Heart right ventricle (tissue), 16 donors: ENCODE results near the gene LRRC72. TPM values are rescaled to one million over a fixed set of nuclear protein-coding genes. Genes with fewer than 3 reads are reported as not detected.
"Not testable (repeated sequence)": the region's sequence is repeated elsewhere in the genome, so short reads cannot be mapped to it uniquely, and the experiment has no call there.

Experiments
- ATAC-seq, 8 donors: fragments of 200-7000 bp; cut with Tn5 transposase; one replicate each; pipeline ENCODE4 v1.9.1; 2020; ENCODE audit warnings: mild to moderate bottlenecking in 8 of 8, moderate library complexity in 8 of 8, moderate number of reproducible peaks in 1 of 8
- DNase-seq, 2 donors: peaks; one replicate each; pipeline ENCODE4 v3.0.0-alpha.2; 2020
- H3K27ac ChIP-seq, 10 donors: fragments of 200-600 bp; sonication (generic) in 2 of 10; one replicate each; pipeline versions ENCODE4 v1.5.0 to v1.8.0; 2020 to 2022; ENCODE audit warnings: mild to moderate bottlenecking in 3 of 10
- H3K27me3 ChIP-seq, 7 donors: fragments of 200-600 bp; one replicate each; pipeline ENCODE4 v1.8.0; 2021 to 2022; ENCODE audit warnings: mild to moderate bottlenecking in 2 of 7
- H3K36me3 ChIP-seq, 9 donors: fragments of 200-600 bp; sonication (generic) in 1 of 9; one replicate each; pipeline versions ENCODE4 v1.5.0 to v1.8.0; 2020 to 2022; ENCODE audit warnings: mild to moderate bottlenecking in 2 of 9
- H3K4me1 ChIP-seq, 9 donors: fragments of 200-600 bp; sonication (generic) in 1 of 9; one replicate each; pipeline versions ENCODE4 v1.5.0 to v1.8.0; 2020 to 2022; ENCODE audit warnings: mild to moderate bottlenecking in 4 of 9
- H3K4me3 ChIP-seq, 10 donors: fragments of 200-600 bp; sonication (generic) in 2 of 10; one replicate each; pipeline versions ENCODE4 v1.5.0 to v1.8.0; 2020 to 2022; ENCODE audit warnings: mild to moderate bottlenecking in 7 of 10, moderate library complexity in 2 of 10
- H3K9me3 ChIP-seq, 11 donors: fragments of 200-600 bp in 10 of 11; sonication (generic) in 2 of 11; one replicate each; pipeline versions ENCODE4 v1.5.0 to v1.8.0; 2013 to 2022; ENCODE audit warnings: mild to moderate bottlenecking in 2 of 11, control low read depth in 1 of 11, moderate library complexity in 1 of 11
- WGBS, 2 donors: extraction: QIAGEN DNeasy Blood & Tissue Kit; methylation state at CpG; one replicate each; pipeline ENCODE4 v1.1.7; 2013; ENCODE audit warnings: inconsistent platforms in 1 of 2; 5-methylcytosine and 5-hydroxymethylcytosine counted together
- intact Hi-C, 10 donors: fragments of 100-400 bp; cut with DNase I; formaldehyde crosslinking; loops; one replicate each; pipeline versions ENCODE4 v1.11.1 to v1.14.2; 2022
- polyA plus RNA-seq, 2 donors: library from polyadenylated mRNA; stranded (reverse); fragments of 200-250 nt; gene quantifications; one replicate each; pipeline ENCODE4 v1.2.3, GENCODE V29; 2013
- total RNA-seq, 10 donors: library from RNA; stranded (reverse); fragmentation: NEBNext Ultra II Directional in 3 of 10; extraction: Animal tissue kit (Norgen Biotek cat#: 25700) in 3 of 10; gene quantifications; one replicate each; pipeline versions ENCODE4 v1.2.1 to v1.2.4, GENCODE V29; 2021 to 2023
- TF ChIP-seq, protein P1 (sequence below), 9 donors: fragments of 200-600 bp; sonication (generic) in 2 of 9; IDR thresholded peaks; one replicate each; pipeline versions ENCODE4 v1.5.0 to v1.8.0; 2021 to 2022; ENCODE audit warnings: antibody characterized with exemption in 9 of 9, mild to moderate bottlenecking in 5 of 9, moderate library complexity in 1 of 9
- donor health status: Arrhythmogenic right ventricular cardiomyopathy.
- donor health status: ischemic (EF 13 %, LVEDD 7.1; RV severe dilation, severe dysfunction).
- donor health status: healthy with polysubstance abuse.
- donor health status: DM: no; HTN: yes; CAD: no.
- donor health status: DM: no; HTN: no; CAD: no.
- donor health status: ischemic (EF 25% LVEDD 6.9; RV normal size, moderate dysfunction).
- donor health status: ischemic (EF 25% LVEDD 5.7; RV mildly dilated, moderate dysfunction).
- donor health status: healthy.
- donor health status: DM: yes; HTN: yes; CAD: no.
- donor health status: Ischemic cardiomyopathy.
- donor health status: ischemic (EF 35%, LVEDD 5.7; RV mildly dilated, moderate dysfunction).
- donor health status: nonischemic (EF 11% LVEDD 7.7; RV severe dilation, severe dysfunction).
- donor health status: DM: yes; HTN: yes; CAD: no.
- donor health status: PGD.
- donor health status: ischemic (EF 29% LVEDD 5.4; RV normal size, mild dysfunction).
- donor health status: nonischemic (EF 23%, LVEDD 6.1; RV moderate dilation, normal function).

LRRC72 gene
- total and polyA plus RNA-seq, 12 donors = not detected

DNA sequence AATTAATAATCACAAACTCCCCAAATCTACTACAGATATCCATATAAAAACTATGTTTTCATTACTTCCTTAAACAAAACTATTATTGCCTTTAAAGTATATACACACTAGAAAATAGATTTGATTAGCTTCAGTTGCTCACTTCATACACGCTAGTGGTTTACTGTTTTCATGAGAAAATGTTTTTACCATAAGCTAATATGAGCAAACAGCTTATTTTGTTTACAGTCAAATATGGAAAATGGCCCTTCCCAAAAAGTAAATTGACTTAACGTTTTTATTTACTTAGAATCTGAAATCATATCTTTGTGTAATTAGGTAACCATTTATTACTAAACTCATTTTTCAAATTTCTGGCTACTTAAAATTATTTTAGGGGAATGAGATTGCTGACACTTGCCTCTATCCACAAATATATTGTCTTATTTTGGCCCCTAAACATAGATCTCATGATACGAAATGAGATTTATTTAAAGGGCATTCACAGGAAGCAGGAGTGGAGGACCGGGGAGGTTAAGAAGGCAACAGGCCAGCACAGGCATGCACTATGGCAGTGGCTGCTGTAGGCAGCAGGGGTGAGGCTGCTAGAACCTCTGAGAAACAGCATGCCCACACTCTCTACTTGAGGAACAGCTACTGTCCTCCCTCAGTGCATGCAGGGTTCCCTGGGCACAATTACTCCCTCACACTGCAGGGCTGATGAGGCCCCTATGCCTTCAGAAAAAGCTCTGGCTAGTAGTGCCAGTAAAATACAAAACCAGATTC lies 31.5 kb upstream of the LRRC72 start:
- intact Hi-C loops = no loop called here
- no peak overlapping the region for H3K4me3 ChIP-seq
- ATAC-seq (no peak), DNase-seq (no peak)
- 66 to 69% methylated on average over 4 of the region's 4 CpGs for WGBS, 2 donors
- no peaks in the 10 kb centered on the region for H3K9me3 ChIP-seq
- no peaks in the 10 kb centered on the region for H3K4me1 ChIP-seq
- no peaks in the 10 kb centered on the region for H3K36me3 ChIP-seq
- TF ChIP-seq, protein P1, sequence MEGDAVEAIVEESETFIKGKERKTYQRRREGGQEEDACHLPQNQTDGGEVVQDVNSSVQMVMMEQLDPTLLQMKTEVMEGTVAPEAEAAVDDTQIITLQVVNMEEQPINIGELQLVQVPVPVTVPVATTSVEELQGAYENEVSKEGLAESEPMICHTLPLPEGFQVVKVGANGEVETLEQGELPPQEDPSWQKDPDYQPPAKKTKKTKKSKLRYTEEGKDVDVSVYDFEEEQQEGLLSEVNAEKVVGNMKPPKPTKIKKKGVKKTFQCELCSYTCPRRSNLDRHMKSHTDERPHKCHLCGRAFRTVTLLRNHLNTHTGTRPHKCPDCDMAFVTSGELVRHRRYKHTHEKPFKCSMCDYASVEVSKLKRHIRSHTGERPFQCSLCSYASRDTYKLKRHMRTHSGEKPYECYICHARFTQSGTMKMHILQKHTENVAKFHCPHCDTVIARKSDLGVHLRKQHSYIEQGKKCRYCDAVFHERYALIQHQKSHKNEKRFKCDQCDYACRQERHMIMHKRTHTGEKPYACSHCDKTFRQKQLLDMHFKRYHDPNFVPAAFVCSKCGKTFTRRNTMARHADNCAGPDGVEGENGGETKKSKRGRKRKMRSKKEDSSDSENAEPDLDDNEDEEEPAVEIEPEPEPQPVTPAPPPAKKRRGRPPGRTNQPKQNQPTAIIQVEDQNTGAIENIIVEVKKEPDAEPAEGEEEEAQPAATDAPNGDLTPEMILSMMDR (IDR thresholded peaks at IDR 0.05) = no peak
- H3K27ac ChIP-seq = no peak overlapping the region
- no peaks in the 10 kb centered on the region for H3K27me3 ChIP-seq

DNA sequence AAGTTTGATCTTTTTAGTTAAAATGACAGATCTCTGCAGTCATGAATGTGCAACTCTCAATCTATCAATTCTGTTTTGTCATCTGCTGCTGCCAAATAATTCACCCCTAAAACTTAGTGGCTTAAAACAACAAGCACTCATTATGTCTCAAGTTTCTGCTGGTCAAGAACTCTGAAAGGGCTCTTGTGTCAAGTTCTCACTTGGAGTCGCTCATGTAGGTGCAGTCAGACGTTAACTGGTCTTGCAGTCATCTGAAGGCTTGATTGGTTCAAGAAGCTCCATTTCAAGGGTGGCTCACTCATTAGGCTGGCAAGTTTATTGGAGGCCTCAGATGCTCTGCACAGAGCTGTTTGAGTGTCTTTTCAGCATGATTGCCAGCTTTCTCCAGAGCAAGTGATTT lies 28.5 kb upstream of the LRRC72 start:
- Histone ChIP-seq H3K9me3 (no peaks in the 10 kb centered on the region), H3K4me1 (no peaks in the 10 kb centered on the region), H3K4me3 (no peak overlapping the region), H3K36me3 (no peaks in the 10 kb centered on the region), H3K27me3 (no peaks in the 10 kb centered on the region), H3K27ac (no peak overlapping the region)
- intact Hi-C loops = no loop called here
- 89 to 96% methylated on average over 2 of the region's 2 CpGs for WGBS, 2 donors
- DNase-seq = no peak
- TF ChIP-seq, protein P1 (IDR thresholded peaks at IDR 0.05) = no peak
- ATAC-seq = no peak

DNA sequence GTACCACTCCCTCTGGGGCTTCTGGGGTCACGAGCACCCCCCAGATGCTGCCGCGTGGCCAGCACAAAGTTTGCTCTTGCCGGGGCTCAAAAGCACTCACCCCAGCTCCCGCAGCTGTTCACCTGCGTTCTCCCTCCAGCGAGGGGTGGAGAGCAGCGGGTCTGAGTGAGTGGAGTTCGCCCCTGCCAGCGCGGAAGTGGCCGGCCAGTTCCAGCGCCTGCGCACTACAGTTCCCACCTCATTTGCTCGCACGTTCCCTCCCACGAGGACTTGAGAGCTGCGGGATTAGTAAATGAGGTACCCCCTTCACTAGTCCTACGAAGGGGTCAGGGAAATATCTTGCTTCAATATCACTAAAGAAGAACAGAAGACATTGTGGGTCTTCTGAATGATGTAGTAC lies 24.3 kb upstream of the LRRC72 start:
- ATAC-seq = no peak
- TF ChIP-seq, protein P1 (IDR thresholded peaks at IDR 0.05) = no peak
- WGBS, 2 donors = 96 to 98% methylated on average over 19 of the region's 19 CpGs
- H3K4me3 ChIP-seq = no peak overlapping the region
- no peak overlapping the region for H3K27ac ChIP-seq
- H3K27me3 ChIP-seq = peaks cover 0 to 4% (median 0%) of the 10 kb centered on the region in 7 donors
- no peak for DNase-seq
- no peaks in the 10 kb centered on the region for H3K9me3 ChIP-seq
- intact Hi-C loops = no loop called here
- H3K36me3 ChIP-seq = no peaks in the 10 kb centered on the region
- H3K4me1 ChIP-seq = no peaks in the 10 kb centered on the region

DNA sequence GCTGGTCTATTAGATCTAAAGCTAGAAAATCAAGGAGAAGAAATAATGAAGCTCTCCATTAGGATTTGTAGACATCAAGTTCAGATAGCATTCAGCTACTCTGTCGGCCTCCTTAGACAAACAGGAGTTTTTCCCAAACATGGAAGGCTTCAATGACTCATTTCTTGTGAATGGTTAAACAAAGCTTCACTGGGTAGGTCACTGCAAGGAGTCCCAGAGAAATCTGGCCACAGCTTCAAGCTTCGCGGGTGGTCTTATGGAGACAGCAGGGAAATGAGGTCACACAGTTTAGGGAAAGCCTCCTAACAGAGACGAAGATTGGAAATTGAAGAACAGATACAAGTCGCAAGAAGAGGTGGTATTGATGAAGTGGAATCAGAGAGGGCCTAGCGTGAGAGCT lies 22.6 kb upstream of the LRRC72 start:
- WGBS, 2 donors = 82 to 86% methylated on average over 6 of the region's 6 CpGs
- ATAC-seq (no peak), DNase-seq (no peak)
- Histone ChIP-seq H3K36me3 (no peaks in the 10 kb centered on the region), H3K27me3 (peaks cover 0 to 4% (median 0%) of the 10 kb centered on the region in 7 donors), H3K9me3 (no peaks in the 10 kb centered on the region), H3K4me1 (no peaks in the 10 kb centered on the region), H3K4me3 (no peak overlapping the region), H3K27ac (no peak overlapping the region)
- intact Hi-C loops = no loop called here
- TF ChIP-seq, protein P1 (IDR thresholded peaks at IDR 0.05) = no peak

DNA sequence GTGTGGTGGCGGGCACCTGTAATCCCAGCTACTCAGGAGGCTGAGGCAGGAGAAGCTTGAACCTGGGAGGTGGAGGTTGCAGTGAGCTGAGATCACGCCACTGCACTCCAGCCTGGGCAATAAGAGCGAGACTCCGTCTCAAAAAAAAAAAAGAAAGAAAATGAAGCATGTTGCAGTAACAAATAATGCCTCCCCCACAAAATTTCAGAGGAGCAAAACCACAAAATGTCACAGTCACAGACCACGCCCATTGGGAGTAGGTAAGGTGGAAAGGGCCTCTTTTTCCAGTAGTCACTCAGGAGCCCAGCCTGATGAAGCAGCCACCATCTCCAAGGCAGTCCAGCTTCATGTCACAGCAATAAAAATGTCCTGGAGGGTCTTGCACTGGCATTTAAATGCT lies 20.2 kb upstream of the LRRC72 start:
- H3K4me1 ChIP-seq, H3K36me3 ChIP-seq, ATAC-seq, H3K9me3 ChIP-seq, DNase-seq, H3K27ac ChIP-seq, H3K27me3 ChIP-seq, intact Hi-C loops, H3K4me3 ChIP-seq: not testable (repeated sequence)
- 84 to 97% methylated on average over 5 of the region's 5 CpGs for whole genome bisulfite sequencing, 2 donors
